HG03378 (cell line): Measurements from ENCODE around the gene MYF6.

Experiments
- ATAC-seq: cut with Tn5 transposase; IDR thresholded peaks from one replicate; pipeline ENCODE4 v1.9.1; 2021; ENCODE audit warnings: mild to moderate bottlenecking, moderate library complexity; ENCODE audit not compliant: unreplicated experiment

Gene MYF6

DNA sequence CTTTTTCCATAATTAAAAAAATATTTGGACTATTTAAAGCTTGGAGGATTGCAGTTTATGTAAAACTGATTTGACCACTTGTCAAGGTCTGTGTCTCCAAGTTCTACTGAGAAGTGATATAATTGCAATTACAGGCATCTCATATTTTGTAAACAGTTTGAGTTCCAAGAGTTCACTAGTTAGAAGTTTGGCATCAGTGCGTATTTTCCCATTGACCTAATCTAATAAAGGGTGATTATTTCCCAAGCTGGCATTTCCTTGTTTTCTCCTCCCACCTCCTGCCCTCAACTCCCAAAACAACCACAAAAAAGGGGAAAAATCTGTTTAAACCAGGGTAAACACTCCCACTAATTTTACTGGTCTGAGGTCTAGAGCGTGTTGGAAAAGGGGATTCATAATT, 3.0 kb upstream of the MYF6 start:
- no peak for ATAC-seq

DNA sequence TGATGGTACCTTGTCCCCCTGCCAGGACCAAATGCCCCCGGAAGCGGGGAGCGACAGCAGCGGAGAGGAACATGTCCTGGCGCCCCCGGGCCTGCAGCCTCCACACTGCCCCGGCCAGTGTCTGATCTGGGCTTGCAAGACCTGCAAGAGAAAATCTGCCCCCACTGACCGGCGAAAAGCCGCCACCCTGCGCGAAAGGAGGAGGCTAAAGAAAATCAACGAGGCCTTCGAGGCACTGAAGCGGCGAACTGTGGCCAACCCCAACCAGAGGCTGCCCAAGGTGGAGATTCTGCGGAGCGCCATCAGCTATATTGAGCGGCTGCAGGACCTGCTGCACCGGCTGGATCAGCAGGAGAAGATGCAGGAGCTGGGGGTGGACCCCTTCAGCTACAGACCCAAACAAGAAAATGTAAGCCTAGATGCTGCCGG, 410 bp downstream of the MYF6 start:
- ATAC-seq = no peak

GRCh38 chr12:80708259-80708974, 983 bp downstream of the MYF6 start:
- ATAC-seq = no peak

- no peak for ATAC-seq
These were observed 1.5 kb downstream of the MYF6 start for GRCh38 chr12:80708975-80709328.

DNA sequence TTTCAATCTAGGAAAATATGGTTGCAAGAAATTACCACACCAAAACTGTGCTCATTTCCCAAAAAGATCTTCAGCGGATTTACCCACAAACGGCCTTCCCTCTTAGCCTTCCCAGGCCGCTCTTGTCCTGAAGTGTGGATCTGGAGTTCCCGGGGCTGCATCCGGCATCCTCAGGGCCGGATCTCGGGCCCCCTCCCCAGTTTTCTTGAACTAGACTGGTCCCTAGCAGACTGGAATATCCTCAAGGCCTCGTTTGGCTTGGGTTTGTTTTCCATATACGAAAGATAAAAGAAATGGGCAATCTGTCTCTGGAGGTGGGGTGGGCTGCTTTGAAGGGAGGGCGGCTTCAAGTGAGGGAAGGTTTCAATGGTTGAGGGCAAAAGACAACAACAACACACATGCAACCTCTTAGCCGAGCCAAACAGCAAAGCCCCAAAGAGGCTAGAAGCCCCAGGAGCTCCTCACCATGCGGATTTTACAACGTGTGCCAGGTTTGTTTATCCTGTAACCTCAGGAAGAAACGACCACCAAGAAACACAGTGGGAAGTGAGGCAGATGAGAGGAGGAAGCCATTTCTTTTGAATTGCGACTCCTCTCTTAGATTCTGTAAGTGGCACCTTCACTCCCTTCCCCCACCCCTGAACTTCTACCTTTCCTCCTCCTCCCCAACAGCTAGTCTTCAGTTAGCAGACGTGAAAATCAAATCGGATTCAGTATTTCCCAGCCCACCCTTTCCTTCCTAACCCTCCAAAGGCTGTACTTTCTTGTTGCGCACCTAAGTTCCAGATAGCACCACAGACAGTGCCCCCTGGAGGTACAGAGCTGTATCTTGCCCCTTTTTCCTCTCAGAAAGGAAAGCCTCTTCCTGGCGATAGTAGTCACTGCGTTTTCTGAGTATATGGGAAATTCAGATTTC, 2.6 kb downstream of the MYF6 start:
- ATAC-seq = peak; percentile 58

DNA sequence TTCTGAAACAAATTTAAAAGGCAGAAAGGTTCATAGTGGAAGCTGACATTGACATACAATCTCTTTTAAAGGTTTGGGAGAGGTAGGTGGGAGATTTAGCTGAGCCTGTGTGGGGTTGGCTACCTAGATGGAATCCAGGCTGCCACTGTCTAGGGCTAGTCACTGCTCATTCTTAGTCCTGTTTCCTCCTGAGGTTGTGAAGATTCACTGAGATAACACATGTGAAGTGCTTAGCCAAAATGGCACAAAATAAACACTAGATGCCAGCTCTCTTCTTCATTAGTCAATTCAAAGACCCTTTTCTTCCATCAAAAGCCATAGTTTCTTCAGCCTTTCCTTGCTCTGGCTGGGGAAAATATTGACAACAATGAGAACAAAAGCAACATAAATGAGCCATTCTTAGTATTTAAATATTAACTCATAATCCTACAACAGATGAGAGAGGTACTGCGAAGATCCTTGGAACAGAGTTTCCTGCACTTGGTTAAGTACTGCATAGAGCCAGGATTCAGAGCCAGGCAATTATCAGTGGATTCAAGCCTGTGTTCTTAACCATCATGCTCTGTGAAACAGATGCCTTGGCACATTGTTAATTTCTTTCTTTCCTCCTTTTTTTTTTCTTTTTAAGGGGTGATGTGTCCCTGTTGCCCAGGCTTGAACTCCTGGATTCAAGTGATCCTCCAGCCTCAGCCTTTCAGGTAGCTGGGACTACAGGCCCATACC, 3.5 kb downstream of the MYF6 start:
- ATAC-seq = peak; percentile 25

- no peak for ATAC-seq
These were observed 4.4 kb downstream of the MYF6 start for GRCh38 chr12:80711866-80712265.

- no peak for ATAC-seq
These were observed 5.4 kb downstream of the MYF6 start for GRCh38 chr12:80712866-80713265.

- no peak for ATAC-seq
These were observed 6.0 kb downstream of the MYF6 start for GRCh38 chr12:80713419-80713818.

DNA sequence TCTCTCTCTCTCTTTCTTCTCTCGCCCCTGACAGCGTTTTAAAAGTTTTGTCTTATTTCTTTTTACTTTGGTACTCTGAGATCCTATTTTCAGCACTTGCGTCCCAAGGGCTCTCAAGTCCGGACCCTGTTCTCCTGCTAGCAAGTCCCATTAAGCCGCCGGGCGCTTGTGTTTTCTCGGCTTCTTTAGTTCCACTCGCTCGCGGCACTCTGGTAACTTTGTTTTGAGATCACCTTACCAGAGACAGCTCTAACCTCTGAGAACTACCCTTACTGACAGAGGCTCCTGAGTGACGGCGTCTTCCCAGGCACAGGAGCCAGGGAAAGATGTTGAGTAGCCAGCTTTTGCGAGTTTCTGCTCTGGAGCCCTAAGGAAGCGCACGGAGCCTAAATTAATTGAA, 6.6 kb downstream of the MYF6 start:
- ATAC-seq = no peak

DNA sequence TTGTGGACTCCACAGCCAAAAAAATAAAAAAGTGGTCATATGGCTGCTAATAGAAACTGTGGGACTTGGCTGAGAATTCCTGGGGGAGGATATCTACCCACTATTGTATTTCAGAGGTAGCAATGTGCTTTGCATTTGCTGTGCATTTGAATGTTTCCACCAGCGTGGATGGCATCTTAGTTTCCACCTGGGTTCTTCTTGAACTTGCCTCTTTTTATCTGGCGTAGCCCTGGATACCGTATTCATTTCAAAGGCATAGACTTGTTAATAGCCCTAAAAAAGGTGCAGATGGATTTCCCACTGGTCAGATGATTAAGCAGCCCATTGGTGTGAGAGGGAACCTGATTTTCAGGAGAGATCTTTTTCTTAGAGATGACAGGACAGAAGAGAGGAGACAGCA, 7.4 kb downstream of the MYF6 start:
- no peak for ATAC-seq

GRCh38 chr12:80715713-80716249, 8.3 kb downstream of the MYF6 start:
- ATAC-seq = no peak

DNA sequence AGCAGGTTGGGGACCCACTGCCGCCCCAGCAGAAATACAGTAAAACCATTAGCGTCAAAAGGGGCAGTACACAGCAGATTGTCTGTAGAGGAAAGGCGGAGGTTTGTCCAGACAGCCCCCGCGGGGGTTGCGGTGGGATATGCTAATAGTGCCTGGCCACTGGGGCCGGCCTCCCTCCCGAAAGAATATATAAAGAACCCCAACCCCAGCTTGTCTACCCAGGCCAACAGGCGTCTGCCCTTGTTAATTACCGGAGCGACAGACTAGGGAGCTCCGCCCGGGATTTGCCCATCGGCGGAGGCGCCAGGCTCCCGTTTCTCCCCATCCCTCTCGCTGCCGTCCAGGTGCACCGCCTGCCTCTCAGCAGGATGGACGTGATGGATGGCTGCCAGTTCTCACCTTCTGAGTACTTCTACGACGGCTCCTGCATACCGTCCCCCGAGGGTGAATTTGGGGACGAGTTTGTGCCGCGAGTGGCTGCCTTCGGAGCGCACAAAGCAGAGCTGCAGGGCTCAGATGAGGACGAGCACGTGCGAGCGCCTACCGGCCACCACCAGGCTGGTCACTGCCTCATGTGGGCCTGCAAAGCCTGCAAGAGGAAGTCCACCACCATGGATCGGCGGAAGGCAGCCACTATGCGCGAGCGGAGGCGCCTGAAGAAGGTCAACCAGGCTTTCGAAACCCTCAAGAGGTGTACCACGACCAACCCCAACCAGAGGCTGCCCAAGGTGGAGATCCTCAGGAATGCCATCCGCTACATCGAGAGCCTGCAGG, 9.4 kb downstream of the MYF6 start, which contains the start of gene MYF5:
Gene MYF5 (plus strand): TSS at position 217 of the 774 bp plus-strand sequence. CDS start 152 bp downstream, at position 369.
- no peak for ATAC-seq

- ATAC-seq = no peak
These were observed 10.4 kb downstream of the MYF6 start for GRCh38 chr12:80717856-80718255.

- no peak for ATAC-seq
These were observed 13.1 kb downstream of the MYF6 start for GRCh38 chr12:80720516-80720915.

DNA sequence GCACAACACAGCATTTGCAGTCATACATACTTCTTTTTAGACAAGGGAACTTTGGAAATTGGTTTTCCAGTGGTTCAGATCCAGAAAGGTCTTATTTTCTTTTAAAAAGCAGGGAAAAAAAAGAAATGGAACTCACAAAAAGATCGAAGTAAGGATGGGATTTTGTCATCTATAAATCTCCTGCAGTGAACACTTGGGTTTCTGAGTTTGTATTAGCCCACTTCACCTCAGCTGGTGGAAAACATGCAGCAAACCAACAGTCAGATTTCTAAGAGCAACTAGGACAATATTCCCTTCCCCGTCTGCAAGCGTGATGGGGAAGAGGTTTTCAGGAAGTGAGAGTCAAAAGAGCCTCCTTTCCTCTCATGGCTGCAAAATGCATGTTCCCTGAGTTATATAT, 13.9 kb downstream of the MYF6 start:
- ATAC-seq = no peak

- no peak for ATAC-seq
These were observed 38.5 kb downstream of the MYF6 start for GRCh38 chr12:80745851-80746505.

GRCh38 chr12:80747800-80748199, 40.4 kb downstream of the MYF6 start:
- no peak for ATAC-seq

DNA sequence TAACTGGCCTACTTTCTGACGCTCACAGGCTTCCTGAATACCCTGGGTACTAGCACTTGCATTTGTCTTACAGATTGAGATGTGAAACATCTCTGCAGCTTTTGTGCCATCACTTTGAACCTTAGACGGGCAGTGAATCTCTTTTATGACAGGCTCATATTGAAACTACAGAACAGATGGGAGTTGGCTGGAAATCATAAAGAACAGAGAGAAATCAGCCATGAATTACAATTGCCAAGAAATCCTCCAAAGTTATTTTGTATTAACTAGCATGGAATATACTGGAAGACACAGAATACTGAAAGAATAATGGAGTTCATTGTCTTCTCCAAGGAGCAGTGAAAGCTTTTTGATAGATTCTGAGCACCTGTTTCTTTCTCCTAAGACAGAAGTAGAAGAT, 42.0 kb downstream of the MYF6 start:
- ATAC-seq = no peak

DNA sequence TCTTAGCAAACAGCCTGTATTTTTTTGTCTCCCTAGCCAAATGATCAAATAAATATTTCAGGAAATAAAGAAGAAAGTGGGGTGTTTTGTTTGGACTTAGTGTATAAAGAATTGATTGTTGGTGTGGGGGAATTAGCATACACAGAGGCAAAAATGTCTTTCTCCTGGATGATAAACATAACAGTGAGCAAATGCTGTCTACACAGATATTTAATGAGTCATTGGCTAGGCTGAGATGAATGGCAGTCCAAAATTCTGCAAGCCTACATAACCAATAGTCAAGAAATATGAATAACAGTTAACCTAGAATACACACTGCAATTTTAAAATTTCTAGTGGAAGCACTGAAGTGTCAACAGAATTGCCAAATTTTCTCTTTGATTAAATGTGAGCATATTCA, 45.0 kb downstream of the MYF6 start:
- no peak for ATAC-seq
